Esophagus squamous epithelium (tissue), 4 donors: Measurements from ENCODE around the gene IDE.

Experiments
- POLR2A ChIP-seq, 4 donors: fragments of 450-650 bp; IDR thresholded peaks; one replicate each; pipeline ENCODE4 v1.6.1; 2017; ENCODE audit warnings: antibody characterized with exemption in 4 of 4, mild to moderate bottlenecking in 4 of 4, moderate library complexity in 3 of 4
- TF ChIP-seq, protein P1 (sequence below), 6 experiments: fragments of 450-650 bp in 4 of 6; fragments of 200-600 bp in 2 of 6; sonication (generic) in 2 of 6; IDR thresholded peaks; one replicate each; pipeline ENCODE4 v1.5.1; 2016 to 2019; ENCODE audit warnings: antibody characterized with exemption in 6 of 6, mild to moderate bottlenecking in 4 of 6, moderate library complexity in 4 of 6

DNA sequence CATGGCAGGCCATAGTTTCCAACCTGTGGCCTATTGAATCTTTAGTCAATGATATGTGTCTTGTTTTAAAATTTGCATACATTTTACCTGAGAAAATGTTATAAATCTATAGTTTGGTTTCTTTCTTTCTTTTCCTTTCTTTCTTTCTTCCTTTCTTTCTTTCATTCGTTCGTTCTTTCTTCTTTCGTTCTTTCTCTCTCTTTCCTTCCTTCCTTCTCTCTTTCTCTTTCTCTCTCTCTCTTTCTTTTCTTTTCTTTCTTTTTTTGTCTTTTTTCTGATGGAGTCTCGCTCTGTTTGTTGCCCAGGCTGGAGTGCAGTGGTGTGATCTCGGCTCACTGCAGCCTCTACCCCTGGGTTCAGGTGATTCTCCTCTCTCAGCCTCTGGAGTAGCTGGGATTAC lies 133.3 kb downstream of the IDE start:
- TF ChIP-seq, protein P1, sequence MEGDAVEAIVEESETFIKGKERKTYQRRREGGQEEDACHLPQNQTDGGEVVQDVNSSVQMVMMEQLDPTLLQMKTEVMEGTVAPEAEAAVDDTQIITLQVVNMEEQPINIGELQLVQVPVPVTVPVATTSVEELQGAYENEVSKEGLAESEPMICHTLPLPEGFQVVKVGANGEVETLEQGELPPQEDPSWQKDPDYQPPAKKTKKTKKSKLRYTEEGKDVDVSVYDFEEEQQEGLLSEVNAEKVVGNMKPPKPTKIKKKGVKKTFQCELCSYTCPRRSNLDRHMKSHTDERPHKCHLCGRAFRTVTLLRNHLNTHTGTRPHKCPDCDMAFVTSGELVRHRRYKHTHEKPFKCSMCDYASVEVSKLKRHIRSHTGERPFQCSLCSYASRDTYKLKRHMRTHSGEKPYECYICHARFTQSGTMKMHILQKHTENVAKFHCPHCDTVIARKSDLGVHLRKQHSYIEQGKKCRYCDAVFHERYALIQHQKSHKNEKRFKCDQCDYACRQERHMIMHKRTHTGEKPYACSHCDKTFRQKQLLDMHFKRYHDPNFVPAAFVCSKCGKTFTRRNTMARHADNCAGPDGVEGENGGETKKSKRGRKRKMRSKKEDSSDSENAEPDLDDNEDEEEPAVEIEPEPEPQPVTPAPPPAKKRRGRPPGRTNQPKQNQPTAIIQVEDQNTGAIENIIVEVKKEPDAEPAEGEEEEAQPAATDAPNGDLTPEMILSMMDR (IDR thresholded peaks at IDR 0.05) = no peak
- TF ChIP-seq POLR2A (IDR thresholded peaks at IDR 0.05) = no peak
